ENCODE measurements around the gene ISL1. TPM values are rescaled to one million over a fixed set of nuclear protein-coding genes. Genes with fewer than 3 reads are reported as not detected.

The ISL1 gene
- total and polyA plus RNA-seq, 9 donors, result not detected

DNA sequence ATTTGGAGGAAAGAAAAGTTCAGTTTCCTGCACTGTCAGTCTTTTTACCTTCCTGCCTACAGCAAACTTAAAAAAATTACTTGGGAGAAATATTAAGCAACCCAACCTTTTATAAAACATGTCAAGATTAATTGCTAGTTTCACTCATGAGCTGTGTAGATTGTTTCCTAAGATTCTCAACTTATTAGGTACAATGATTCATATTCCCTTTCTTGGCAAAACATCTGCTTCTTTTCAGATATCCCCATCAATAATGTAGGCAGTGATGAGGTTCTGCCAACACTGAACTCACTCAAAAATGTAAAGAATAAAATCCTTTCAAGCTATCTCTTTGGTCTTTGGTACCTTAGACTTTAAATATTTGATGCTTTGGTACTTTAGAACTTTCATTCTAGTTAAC lies 56.0 kb downstream of the ISL1 start:
- H3K27me3 ChIP-seq, result no peaks in the 10 kb centered on the region
- no peak overlapping the region for H3K4me3 ChIP-seq
- no peaks in the 10 kb centered on the region for H3K36me3 ChIP-seq
- TF ChIP-seq POLR2A (IDR thresholded peaks at IDR 0.05) (no peak), CTCF (IDR thresholded peaks at IDR 0.05) (no peak), EP300 (IDR thresholded peaks at IDR 0.05) (no peak)
- no peak overlapping the region for H3K27ac ChIP-seq
- H3K4me1 ChIP-seq (ENCODE audit: insufficient read depth), result no peaks in the 10 kb centered on the region
- H3K9me3 ChIP-seq, result no peaks in the 10 kb centered on the region
- intact Hi-C loops (cut with DNase I), result no loop called here
- no peak for DNase-seq
